Activated B cell treated with CpG ODN at 0.5 μM for 24 hours (primary cell): Measurements from ENCODE around the gene TCAP. TPM values are rescaled to one million over a fixed set of nuclear protein-coding genes. Genes with fewer than 3 reads are reported as not detected.

Experiments
- ATAC-seq: fragments of 200-7000 bp; cut with Tn5 transposase; one replicate; pipeline ENCODE4 v1.10.0; 2021; ENCODE audit warnings: low read depth, mild to moderate bottlenecking, moderate library complexity
- CTCF ChIA-PET: fragments of 350-600 bp; sonication (Branson Sonifier 250); formaldehyde crosslinking; loops from one replicate; lab custom pipeline; 2021; ENCODE audit warnings: antibody characterized with exemption; lab: Charles Lee
- POLR2A ChIA-PET: fragments of 350-600 bp; sonication (Branson Sonifier 250); formaldehyde crosslinking; loops from one replicate; lab custom pipeline; 2021; ENCODE audit warnings: antibody characterized with exemption; lab: Charles Lee
- DNase-seq: peaks from one replicate; pipeline ENCODE4 v3.0.0; 2022
- H3K27ac Mint-ChIP-seq: one replicate; pipeline ENCODE4 v1.8.0; 2020; ENCODE audit warnings: mixed read lengths
- H3K27me3 Mint-ChIP-seq: one replicate; pipeline ENCODE4 v1.8.0; 2021; ENCODE audit warnings: mixed read lengths
- H3K36me3 Mint-ChIP-seq: one replicate; pipeline ENCODE4 v1.8.0; 2021; ENCODE audit warnings: low read depth, mixed read lengths
- H3K4me1 Mint-ChIP-seq: one replicate; pipeline ENCODE4 v1.8.0; 2021; ENCODE audit warnings: mixed read lengths
- H3K4me3 Mint-ChIP-seq: one replicate; pipeline ENCODE4 v1.8.0; 2020; ENCODE audit warnings: mild to moderate bottlenecking, mixed read lengths
- H3K9me3 Mint-ChIP-seq: one replicate; pipeline ENCODE4 v1.8.0; 2020; ENCODE audit warnings: mixed read lengths
- intact Hi-C: fragments of 100-400 bp; cut with micrococcal nuclease; formaldehyde crosslinking; loops from one replicate; pipeline ENCODE4 v1.15.1; 2024
- total RNA-seq: library from RNA; stranded (reverse); gene quantifications from 2 replicates; pipeline ENCODE4 v1.2.3, GENCODE V29; 2022
- TF ChIP-seq, protein P1 (sequence below): fragments of 200-600 bp; IDR thresholded peaks from one replicate; pipeline ENCODE4 v1.8.0; 2022; ENCODE audit warnings: antibody characterized with exemption, mild to moderate bottlenecking

Gene TCAP
- total RNA-seq, 1 donor from 2014 or later, result 2.3 TPM

DNA sequence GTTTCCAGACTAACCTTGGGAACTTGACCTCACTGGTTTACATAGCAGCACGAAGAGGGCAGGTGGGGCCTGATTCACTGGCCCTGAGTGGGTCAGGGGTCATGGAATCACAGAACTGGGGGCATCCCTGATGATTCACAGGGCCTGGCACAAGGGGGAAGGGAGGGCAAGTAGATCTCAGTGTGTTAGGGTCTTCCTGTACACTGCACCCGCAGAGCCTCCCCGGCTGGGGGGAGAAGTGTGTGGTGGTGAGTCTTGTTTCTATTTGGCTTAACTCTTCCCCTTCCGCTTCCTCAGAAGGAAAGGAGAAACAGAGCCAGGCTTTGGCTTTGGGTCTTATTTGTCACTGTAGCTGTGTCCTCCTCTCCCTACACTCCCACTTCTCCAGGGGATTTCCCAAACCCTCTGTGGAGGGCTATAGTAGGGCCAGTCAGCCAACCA is 24.5 kb upstream of the TCAP start:
- no peaks in the 10 kb centered on the region for H3K9me3 Mint-ChIP-seq

GRCh38 chr17:39641097-39641496 is 24.1 kb upstream of the TCAP start:
- H3K9me3 Mint-ChIP-seq, result no peaks in the 10 kb centered on the region
- intact Hi-C loops, result no loop called here
- peaks cover 14% of the 10 kb centered on the region for H3K36me3 Mint-ChIP-seq
- TF ChIP-seq, protein P1, sequence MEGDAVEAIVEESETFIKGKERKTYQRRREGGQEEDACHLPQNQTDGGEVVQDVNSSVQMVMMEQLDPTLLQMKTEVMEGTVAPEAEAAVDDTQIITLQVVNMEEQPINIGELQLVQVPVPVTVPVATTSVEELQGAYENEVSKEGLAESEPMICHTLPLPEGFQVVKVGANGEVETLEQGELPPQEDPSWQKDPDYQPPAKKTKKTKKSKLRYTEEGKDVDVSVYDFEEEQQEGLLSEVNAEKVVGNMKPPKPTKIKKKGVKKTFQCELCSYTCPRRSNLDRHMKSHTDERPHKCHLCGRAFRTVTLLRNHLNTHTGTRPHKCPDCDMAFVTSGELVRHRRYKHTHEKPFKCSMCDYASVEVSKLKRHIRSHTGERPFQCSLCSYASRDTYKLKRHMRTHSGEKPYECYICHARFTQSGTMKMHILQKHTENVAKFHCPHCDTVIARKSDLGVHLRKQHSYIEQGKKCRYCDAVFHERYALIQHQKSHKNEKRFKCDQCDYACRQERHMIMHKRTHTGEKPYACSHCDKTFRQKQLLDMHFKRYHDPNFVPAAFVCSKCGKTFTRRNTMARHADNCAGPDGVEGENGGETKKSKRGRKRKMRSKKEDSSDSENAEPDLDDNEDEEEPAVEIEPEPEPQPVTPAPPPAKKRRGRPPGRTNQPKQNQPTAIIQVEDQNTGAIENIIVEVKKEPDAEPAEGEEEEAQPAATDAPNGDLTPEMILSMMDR, result no peak
- no peaks in the 10 kb centered on the region for H3K27me3 Mint-ChIP-seq
- ChIA-PET POLR2A (no interaction called here), CTCF (interaction anchor here (0.7 to 1.0 kb wide), 3 partner anchors 13 to 19 kb away, joined by 3 to 4 read pairs (median 3); no protein-coding TSS in a partner anchor)
- no peak for ATAC-seq
- no peak overlapping the region for H3K4me3 Mint-ChIP-seq
- H3K4me1 Mint-ChIP-seq, result peaks cover 75% of the 10 kb centered on the region
- no peak for DNase-seq
- H3K27ac Mint-ChIP-seq, result peak overlapping the region; percentile 24

More for the DNA sequence above, 24.5 kb upstream of the TCAP start:
- Mint-ChIP-seq H3K27me3 (no peaks in the 10 kb centered on the region), H3K36me3 (peaks cover 13% of the 10 kb centered on the region), H3K4me1 (peaks cover 77% of the 10 kb centered on the region), H3K4me3 (no peak overlapping the region), H3K27ac (peak overlapping the region; percentile 24)
- ChIA-PET POLR2A (no interaction called here), CTCF (interaction anchor here (0.7 to 1.5 kb wide), 2 partner anchors 17 to 19 kb away, joined by 3 to 4 read pairs; no protein-coding TSS in a partner anchor)
- intact Hi-C loops, result no loop called here
- TF ChIP-seq, protein P1, result no peak
- ATAC-seq, result no peak
- no peak for DNase-seq

- Mint-ChIP-seq H3K9me3 (no peaks in the 10 kb centered on the region), H3K27ac (no peak overlapping the region), H3K27me3 (no peaks in the 10 kb centered on the region), H3K4me1 (peaks cover 67% of the 10 kb centered on the region), H3K4me3 (no peak overlapping the region), H3K36me3 (peaks cover 14% of the 10 kb centered on the region)
- intact Hi-C loops, result no loop called here
- DNase-seq, result no peak
- no peak for ATAC-seq
- TF ChIP-seq, protein P1, result no peak
- ChIA-PET CTCF (interaction anchor here (1.0 to 1.4 kb wide), 2 partner anchors 18 to 20 kb away, joined by 3 read pairs; no protein-coding TSS in a partner anchor), POLR2A (no interaction called here)
Observed at GRCh38 chr17:39641883-39642282, 23.3 kb upstream of the TCAP start.

- H3K36me3 Mint-ChIP-seq, result peaks cover 14% of the 10 kb centered on the region
- peaks cover 63% of the 10 kb centered on the region for H3K4me1 Mint-ChIP-seq
- ATAC-seq, result no peak
- no peaks in the 10 kb centered on the region for H3K27me3 Mint-ChIP-seq
- TF ChIP-seq, protein P1, result no peak
- intact Hi-C loops, result no loop called here
- no peak for DNase-seq
- no peak overlapping the region for H3K27ac Mint-ChIP-seq
- no peak overlapping the region for H3K4me3 Mint-ChIP-seq
- no peaks in the 10 kb centered on the region for H3K9me3 Mint-ChIP-seq
- POLR2A ChIA-PET, result interaction anchor here (0.6 kb wide), 1 partner anchor 25 kb away, joined by 4 read pairs; no protein-coding TSS in a partner anchor
- CTCF ChIA-PET, result interaction anchor here (0.6 to 2.8 kb wide), 4 partner anchors 12 to 50 kb away, joined by 3 to 12 read pairs (median 6); no protein-coding TSS in a partner anchor
Observed at GRCh38 chr17:39642291-39643074, 22.7 kb upstream of the TCAP start.

- Mint-ChIP-seq H3K4me3 (no peak overlapping the region), H3K9me3 (no peaks in the 10 kb centered on the region), H3K36me3 (peaks cover 11% of the 10 kb centered on the region), H3K27ac (no peak overlapping the region), H3K4me1 (peaks cover 55% of the 10 kb centered on the region), H3K27me3 (no peaks in the 10 kb centered on the region)
- ChIA-PET POLR2A (interaction anchor here (0.6 kb wide), 1 partner anchor 24 kb away, joined by 4 read pairs; no protein-coding TSS in a partner anchor), CTCF (interaction anchor here (1.5 to 2.8 kb wide), 2 partner anchors 11 to 20 kb away, joined by 9 to 12 read pairs; no protein-coding TSS in a partner anchor)
- intact Hi-C loops, result no loop called here
- ATAC-seq (no peak), DNase-seq (no peak)
- TF ChIP-seq, protein P1, result no peak
Observed at GRCh38 chr17:39643271-39643670, 21.9 kb upstream of the TCAP start.
